GM04503 (cell line): ENCODE results near the gene GCA.

Experiments used
- DNase-seq: peaks from one replicate; pipeline ENCODE4 v3.0.0-alpha.2; 2012; ENCODE audit warnings: low read depth

GCA gene, protein sequence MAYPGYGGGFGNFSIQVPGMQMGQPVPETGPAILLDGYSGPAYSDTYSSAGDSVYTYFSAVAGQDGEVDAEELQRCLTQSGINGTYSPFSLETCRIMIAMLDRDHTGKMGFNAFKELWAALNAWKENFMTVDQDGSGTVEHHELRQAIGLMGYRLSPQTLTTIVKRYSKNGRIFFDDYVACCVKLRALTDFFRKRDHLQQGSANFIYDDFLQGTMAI

GRCh38 chr2:162343824-162344616 is at the start of gene GCA:
Gene GCA, plus strand, starts transcription at chr2:162344132. Its CDS starts 117 bp downstream, at chr2:162344249.
- DNase-seq = peak; percentile 37

- no peak for DNase-seq
These were observed 48.9 kb upstream of the GCA start for GRCh38 chr2:162295009-162295408.

GRCh38 chr2:162297925-162298552 is 45.9 kb upstream of the GCA start:
- peak; percentile 26 for DNase-seq

DNA sequence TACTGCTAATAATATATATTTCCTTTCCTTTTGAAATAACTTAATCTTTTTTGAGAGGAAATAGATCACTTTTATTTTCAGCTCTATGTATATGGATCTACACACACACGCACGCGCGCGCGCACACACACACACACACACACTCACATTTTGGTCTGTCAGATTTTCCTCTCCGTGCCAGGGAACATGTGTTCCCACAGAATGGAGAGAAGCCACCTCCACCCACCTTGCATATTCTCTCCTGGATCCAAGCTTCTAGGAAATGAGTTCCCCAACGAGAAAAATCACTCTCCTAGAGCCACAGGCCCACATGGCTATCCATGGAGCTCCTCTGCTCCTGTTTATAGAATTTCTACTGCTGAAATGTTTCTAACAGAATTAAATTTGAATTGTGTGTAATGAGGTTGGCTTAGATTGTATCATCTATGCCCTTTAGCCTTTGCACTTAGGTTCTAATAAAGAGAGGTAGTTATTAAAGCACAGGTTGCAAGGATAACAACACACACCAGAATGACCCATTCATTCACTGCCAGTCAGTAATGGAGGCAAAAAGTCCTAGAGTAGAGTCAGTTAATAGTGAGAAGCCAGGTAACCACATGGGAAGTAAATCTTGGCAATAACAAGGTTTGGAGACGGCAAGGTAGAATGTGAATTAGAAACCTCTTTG is 45.1 kb upstream of the GCA start:
- DNase-seq = no peak

DNA sequence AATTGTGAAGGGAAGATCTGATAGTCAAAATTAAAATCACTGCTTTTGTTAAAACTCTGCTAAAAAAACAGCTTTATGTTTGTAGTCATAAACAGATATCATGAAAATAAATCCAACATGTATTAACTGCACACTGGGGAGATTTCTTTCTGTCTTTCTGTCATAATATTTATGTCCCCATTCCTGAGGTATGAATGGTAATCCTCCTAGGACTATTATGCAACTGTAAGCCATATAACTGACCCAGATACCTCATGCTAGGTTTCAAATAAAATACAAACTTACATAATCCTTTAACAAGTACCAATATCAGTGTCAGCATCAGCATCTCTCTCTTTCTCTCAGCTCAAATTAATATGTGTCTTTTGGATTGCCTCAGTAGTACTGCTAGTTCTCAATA is 43.7 kb upstream of the GCA start:
- no peak for DNase-seq

DNA sequence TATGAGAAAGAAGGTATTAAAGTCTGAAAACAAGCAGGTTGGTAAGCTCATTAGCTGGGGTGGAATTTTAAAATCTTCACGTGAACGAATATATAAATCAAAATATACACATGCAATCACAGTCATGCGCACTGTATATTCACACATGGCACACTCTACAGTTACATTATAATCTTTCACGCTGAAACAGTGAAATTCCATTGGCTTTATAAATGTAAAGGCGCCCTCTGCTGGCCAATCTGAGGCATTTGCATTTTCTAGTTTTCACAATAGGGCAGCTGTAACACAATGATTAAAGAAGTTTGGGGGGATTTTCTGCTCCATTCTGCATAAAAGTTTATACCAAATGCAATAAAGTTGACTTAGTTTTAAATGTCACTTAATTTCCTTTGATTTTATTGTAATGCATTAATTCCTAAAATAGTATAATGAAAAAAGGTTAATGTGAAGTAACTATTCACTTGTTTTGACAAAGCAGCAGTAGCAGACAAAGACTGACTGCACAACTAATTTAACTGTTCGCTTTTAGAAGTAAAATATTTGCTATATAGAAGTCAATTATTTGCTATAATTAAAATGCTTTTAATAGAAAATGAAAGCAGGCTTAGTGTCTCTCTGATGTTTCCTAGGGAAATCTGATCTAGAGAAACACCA is 42.7 kb upstream of the GCA start:
- no peak for DNase-seq

- DNase-seq = no peak
These were observed 42.1 kb upstream of the GCA start for GRCh38 chr2:162301877-162302276.

DNA sequence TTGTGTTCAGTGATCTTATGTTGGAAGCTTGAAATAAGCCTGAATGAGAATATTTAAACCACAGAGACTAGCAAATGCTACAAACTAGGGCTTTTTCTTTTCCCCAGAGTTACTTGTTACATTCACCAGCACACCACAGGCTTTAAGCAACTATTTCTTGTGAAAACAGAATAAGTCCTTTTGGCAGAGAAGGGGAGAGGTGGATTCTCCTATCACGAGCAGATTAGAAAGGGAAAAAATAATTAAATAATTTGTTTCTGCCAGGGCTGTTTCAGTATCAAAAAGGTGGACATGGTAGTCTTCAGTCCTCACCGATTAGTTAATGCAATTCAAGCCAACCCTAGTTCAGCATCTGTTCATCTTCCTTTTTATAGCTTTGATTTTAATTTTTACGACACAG is 38.0 kb upstream of the GCA start:
- DNase-seq = no peak

DNA sequence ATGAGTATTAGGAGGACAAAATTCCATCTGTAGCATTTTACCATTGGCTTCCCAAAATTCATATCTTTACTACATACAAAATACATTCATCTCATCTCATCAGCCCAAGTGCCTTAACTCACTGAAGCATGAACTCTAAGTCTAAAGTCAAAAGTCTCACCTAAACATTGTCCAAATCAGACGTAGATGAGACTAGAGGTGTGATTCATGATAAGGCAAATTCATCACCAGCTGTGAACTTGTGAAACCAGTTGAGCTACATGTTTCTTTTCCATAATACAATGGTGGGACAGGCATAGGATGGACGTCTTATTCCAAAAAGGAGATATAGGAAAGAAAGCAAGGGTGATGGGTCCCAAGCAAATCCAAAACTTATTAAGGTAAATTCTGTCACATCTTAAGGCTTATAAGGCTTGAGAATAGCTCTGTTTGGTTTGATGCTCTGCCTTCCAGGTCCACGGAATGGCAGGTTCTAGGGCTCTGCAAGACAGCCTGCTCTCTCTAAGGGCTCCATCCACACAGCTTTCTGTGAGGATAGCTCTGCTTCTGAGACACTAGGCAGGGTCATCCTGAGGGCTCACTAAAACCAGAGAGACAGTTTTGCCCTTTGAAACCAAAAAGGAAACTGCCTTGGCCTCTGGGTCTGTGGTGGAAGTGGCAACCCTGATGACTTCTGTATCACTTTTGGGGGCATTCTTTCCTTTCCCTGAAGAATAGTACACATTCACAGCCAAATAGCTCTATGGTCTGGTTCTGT is 35.0 kb upstream of the GCA start:
- DNase-seq = no peak

GRCh38 chr2:162312853-162313252 is 31.1 kb upstream of the GCA start:
- DNase-seq = no peak

DNA sequence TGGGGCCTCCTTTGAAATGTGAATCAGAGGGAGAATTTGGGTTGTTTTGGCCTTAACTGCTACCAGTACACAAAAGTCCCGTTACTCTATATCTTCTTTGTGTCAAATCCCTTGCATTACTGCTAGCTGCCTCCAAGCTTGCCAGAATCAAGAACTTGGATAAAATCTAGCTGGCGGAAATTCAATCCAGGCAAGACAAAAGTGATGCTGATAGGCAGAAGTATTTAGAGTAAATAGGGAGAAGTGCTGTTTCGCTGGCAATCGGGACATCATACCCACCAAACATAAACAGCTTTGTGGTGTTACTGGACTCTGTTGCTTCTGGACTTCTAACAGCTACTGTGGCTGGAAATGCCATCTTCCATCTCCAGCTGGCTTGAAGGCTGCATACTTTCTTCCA is 28.0 kb upstream of the GCA start:
- no peak for DNase-seq

DNA sequence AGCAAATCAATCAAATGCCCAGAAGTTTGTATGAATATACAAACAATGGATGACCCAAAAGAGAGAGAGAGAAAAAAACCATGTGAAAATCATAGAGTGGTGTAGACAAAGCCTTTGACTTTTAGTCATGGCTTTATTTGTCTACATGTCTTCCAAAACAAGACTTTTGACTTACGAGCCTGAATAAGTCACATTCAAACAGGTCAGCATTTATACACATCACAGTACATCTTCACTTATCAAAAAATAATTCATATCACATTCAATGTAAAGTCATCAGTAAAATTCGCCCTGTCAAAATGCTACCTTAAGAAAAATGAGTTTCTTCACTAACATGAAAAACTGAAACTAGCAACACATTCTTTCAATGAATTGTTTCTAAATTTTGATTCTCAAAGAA is 27.3 kb upstream of the GCA start:
- no peak for DNase-seq

- no peak for DNase-seq
These were observed 26.7 kb upstream of the GCA start for GRCh38 chr2:162317058-162317742.

DNA sequence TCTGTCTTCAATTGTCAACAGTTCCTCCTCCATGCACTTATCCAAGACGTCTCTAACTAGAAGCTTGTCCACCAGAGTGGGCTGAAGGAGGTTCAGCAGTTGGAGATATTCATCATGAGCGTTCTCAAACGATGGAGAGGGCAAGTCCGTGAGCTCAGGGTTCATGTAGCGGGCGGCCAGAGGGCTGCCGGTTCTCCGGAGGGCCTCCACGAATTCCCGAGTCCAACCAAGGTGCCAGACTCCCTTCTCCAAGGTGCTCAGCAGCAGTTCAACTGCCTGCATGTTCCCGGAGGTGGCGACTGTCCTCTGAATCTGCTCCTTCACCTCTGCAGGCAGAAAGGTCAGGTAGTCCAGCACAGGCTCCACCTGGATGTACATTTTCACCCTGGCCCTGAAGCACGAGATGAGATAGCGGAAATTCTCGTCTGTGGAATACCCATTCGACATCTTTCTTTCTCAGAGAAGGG is 26.0 kb upstream of the GCA start:
- DNase-seq = no peak

- peak; percentile 56 for DNase-seq
These were observed 25.4 kb upstream of the GCA start, which contains the start of gene IFIH1 for GRCh38 chr2:162318328-162319180. Gene IFIH1, minus strand, starts transcription at chr2:162318684. Its CDS starts 377 bp downstream, at chr2:162318307.

DNA sequence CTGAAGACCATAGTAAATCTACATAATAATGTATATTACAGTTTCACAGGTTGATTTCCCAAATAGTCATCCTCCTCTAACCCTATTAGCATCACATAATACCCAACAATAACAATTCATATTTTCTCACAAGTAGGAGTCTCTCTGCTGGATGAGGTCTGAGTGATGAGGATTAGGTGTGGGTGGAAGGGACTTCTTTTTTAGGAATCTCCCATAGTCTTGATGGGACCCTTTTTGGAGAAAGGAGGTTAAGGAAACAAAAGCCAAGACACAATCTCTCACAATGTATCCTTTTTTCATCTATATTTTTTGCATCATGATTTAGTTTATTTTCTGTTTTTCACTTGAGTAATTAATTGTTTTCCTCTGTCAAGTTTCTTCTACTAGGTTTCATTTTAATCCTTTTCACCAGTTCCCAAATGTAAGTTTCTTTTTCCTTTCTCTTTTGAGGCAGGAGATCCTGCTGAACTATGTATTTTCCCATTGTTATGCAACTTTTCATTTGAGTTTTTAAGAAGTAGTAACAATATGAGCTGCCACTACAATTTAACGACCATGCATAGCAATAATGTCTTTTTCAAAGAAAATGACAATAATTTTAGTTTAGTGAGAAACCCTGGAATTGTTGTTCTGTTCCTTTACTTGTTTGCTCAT is 22.9 kb upstream of the GCA start:
- DNase-seq = no peak

GRCh38 chr2:162324953-162325352 is 19.0 kb upstream of the GCA start:
- no peak for DNase-seq

DNA sequence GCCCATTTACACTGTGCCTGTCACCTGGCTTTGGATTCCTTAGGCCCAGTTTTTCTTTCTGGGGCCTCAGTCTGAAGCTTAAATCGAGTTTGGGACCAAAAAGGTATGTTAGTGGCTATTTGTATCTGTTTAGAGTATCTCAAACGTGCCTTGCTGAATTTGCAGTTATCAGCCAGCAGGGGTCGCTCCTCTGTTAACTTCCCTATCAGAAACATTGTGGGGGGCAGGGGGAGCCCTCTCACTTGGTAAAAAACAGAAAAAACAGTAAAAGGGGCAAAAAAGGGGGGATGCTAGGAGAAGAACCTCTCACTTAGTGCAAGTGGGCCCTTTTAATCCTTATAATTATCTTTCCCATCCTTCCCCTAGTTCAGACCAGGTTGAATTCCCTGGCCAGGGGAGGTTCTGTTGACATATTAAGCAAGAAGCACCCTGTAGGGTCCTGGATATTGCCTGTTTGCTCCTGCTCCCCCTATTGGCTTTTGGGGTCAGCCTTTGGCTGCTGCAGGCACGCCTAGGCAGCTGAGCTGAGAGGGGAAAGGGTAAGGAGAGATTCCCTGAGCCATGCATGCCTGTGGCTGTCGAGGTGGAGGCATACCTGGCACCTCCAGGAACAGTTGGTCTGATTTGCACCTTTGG is 16.7 kb upstream of the GCA start:
- DNase-seq = no peak

- no peak for DNase-seq
These were observed 16.1 kb upstream of the GCA start for GRCh38 chr2:162327806-162328205.
